SK-N-MC (cell line): Measurements from ENCODE around the gene LTV1.

ENCODE experiments used
- DNase-seq: peaks from one replicate; pipeline ENCODE4 v3.0.0-alpha.2; 2011; ENCODE audit warnings: low read depth, low spot score
- H3K27ac ChIP-seq: fragments of 200-600 bp; sonication (generic); 2 replicates; pipeline ENCODE4 v1.5.1; 2016; ENCODE audit warnings: mixed run types
- H3K36me3 ChIP-seq: fragments of 200-600 bp; sonication (generic); 2 replicates; pipeline ENCODE4 v1.6.1; 2017; ENCODE audit warnings: antibody characterized with exemption, low read length, mixed read lengths; ENCODE audit not compliant: insufficient read depth
- H3K4me3 ChIP-seq: fragments of 200-600 bp; sonication (generic); 2 replicates; pipeline ENCODE4 v1.5.1; 2016
- H3K9ac ChIP-seq: fragments of 200-600 bp; sonication (generic); 2 replicates; pipeline ENCODE4 v1.8.0; 2017; ENCODE audit warnings: mixed run types, mixed read lengths; ENCODE audit not compliant: insufficient read length
- H3K9me3 ChIP-seq: fragments of 200-600 bp; sonication (generic); 2 replicates; pipeline ENCODE4 v1.6.1; 2017; ENCODE audit warnings: low read depth, mild to moderate bottlenecking, antibody characterized with exemption, low read length, moderate library complexity, mixed read lengths
- EZH2 ChIP-seq: fragments of 200-600 bp; sonication (generic); IDR thresholded peaks from one replicate; pipeline ENCODE4 v1.6.1; 2017; ENCODE audit warnings: antibody characterized with exemption
- FOXP2 ChIP-seq: optimal IDR thresholded peaks from 2 replicates; pipeline ENCODE3; 2011; ENCODE audit warnings: mild to moderate bottlenecking, moderate library complexity; ENCODE audit not compliant: insufficient read depth; ENCODE audit errors: extremely low read length, control extremely low read depth
- POLR2AphosphoS5 ChIP-seq: IDR thresholded peaks from 2 replicates; pipeline ENCODE4 v1.6.1; 2012; ENCODE audit warnings: mild to moderate bottlenecking, low read depth, low read length, borderline replicate concordance

LTV1 gene

DNA sequence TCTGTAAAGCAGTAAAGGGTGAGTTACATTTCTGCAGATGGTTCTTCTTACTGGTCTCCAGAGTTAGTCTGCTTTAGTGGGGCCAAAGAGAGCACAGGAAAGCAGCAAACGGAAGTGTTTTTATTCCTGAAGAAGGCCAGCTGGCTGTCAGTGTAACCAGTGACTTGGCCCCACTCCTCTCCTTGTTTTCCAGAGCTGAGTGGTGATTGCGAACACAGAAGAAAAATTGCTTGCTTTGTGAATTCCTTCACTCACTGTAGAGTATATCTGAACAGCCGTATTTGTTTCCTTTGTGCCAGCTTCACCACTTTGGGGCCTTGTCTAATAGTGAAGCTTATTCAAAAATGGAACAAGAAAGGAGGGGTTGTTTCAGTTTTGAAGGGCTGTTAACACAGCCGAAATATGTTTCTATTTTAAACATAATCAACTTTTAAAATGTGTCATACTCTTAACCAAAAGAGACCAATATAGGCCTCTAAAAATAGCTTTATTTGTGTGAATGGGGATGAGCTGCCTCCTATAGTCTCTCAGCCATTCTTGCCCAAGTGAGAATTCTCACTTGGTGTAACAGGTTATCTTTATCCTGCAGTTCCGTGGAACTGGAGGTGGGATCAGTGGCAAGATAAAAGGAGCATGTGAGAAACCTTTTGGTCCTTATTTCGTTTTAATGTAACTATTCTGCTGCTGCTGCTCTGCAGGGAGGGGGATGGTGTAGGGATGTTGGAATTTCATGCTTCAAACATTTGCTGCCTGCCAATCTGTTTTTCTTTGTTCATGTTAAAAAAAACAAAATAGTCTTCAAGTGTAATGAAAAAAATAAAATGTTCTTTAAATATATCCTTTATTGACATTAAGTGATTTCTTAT, 59.0 kb downstream of the LTV1 start:
- H3K36me3 ChIP-seq = no peaks in the 10 kb centered on the region
- TF ChIP-seq FOXP2 (no peak), POLR2AphosphoS5 (no peak), EZH2 (no peak)
- DNase-seq = no peak
- no peaks in the 10 kb centered on the region for H3K9me3 ChIP-seq
- no peak overlapping the region for H3K27ac ChIP-seq
- no peak overlapping the region for H3K9ac ChIP-seq
- H3K4me3 ChIP-seq = no peak overlapping the region

- H3K36me3 ChIP-seq = no peaks in the 10 kb centered on the region
- no peak overlapping the region for H3K4me3 ChIP-seq
- no peak for TF ChIP-seq EZH2
- TF ChIP-seq FOXP2 = no peak
- TF ChIP-seq POLR2AphosphoS5 = no peak
- no peaks in the 10 kb centered on the region for H3K9me3 ChIP-seq
- DNase-seq = no peak
- H3K9ac ChIP-seq = no peak overlapping the region
- no peak overlapping the region for H3K27ac ChIP-seq
Observed at GRCh38 chr6:143902827-143903226, 59.7 kb downstream of the LTV1 start.

DNA sequence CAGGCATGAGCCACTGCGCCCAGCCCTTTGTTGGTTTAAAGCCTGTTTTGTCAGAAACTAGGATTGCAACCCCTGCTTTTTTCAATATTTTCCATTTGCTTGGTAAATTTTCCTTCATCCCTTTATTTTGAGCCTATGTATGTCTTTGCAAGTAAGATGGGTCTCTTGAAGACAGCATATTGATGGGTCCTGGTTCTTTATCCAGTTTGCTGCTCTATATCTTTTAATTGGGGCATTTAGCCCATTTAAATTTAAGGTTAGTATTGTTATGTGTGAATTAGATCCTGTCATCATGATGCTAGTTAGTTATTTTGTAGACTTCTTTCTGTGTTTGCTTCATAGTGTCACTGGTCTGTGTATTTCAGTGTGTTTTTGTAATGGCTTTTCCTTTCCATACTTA, 67.9 kb downstream of the LTV1 start:
- Histone ChIP-seq H3K27ac (no peak overlapping the region), H3K4me3 (no peak overlapping the region), H3K9me3 (no peaks in the 10 kb centered on the region), H3K9ac (no peak overlapping the region), H3K36me3 (no peaks in the 10 kb centered on the region)
- no peak for TF ChIP-seq POLR2AphosphoS5
- no peak for TF ChIP-seq FOXP2
- no peak for TF ChIP-seq EZH2
- DNase-seq = no peak

DNA sequence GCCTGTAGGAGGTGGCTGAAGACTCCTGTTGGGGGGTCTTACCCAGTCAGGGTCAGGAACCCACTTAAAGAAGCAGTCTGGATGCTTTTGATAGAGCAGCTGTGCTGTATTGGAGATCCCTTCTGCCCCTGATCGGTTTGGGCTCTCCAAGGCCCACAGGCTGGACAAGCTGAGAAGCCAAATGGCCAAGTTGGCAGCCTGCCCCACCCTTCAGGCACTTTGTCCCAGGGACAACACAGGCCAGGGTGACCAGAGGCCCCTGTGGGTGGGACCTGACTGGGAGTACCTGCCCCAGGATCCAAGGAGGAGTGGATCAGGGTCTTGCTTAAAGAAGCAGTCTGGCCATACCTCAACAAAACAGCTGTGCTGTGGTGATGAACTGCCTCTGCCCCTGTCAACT, 69.5 kb downstream of the LTV1 start:
- no peak overlapping the region for H3K9ac ChIP-seq
- no peaks in the 10 kb centered on the region for H3K9me3 ChIP-seq

More for the DNA sequence above, 69.5 kb downstream of the LTV1 start:
- TF ChIP-seq FOXP2 = no peak
- TF ChIP-seq EZH2 = no peak
- no peak for TF ChIP-seq POLR2AphosphoS5
- no peak for DNase-seq
- Histone ChIP-seq H3K27ac (no peak overlapping the region), H3K4me3 (no peak overlapping the region), H3K36me3 (no peaks in the 10 kb centered on the region)
